HAP-1 (cell line): Measurements from ENCODE around the gene UBE2A.

Experiments used
- DNase-seq, 2 experiments: peaks; one replicate each; pipeline ENCODE4 v3.0.0-alpha.2; 2016 to 2020; ENCODE audit warnings: low spot score in 2 of 2
- H3K27me3 ChIP-seq: fragments of 250-450 bp; sonication (Bioruptor Pico); 2 replicates; pipeline ENCODE4 v1.5.1; 2020; ENCODE audit warnings: low read depth, mild to moderate bottlenecking, moderate library complexity
- H3K36me3 ChIP-seq: fragments of 250-450 bp; sonication (Bioruptor Pico); replicated peaks from 2 replicates; pipeline ENCODE4 v1.5.1; 2020; ENCODE audit warnings: mild to moderate bottlenecking
- H3K4me1 ChIP-seq: fragments of 250-450 bp; sonication (Bioruptor Pico); 2 replicates; pipeline ENCODE4 v1.5.1; 2020; ENCODE audit warnings: mild to moderate bottlenecking
- H3K4me3 ChIP-seq: fragments of 250-450 bp; sonication (Bioruptor Pico); 2 replicates; pipeline ENCODE4 v1.5.1; 2020; ENCODE audit warnings: mild to moderate bottlenecking, moderate library complexity
- H3K9me3 ChIP-seq: fragments of 250-450 bp; sonication (Bioruptor Pico); 2 replicates; pipeline ENCODE4 v1.5.1; 2020; ENCODE audit warnings: mild to moderate bottlenecking, moderate library complexity
- in situ Hi-C: fragments of 300-500 bp; cut with MboI; formaldehyde crosslinking; loops from 3 replicates; pipeline ENCODE4 v1.14.3; 2020; ENCODE audit warnings: low sequenced_read_pairs, inconsistent platforms, mixed read lengths

The UBE2A gene

GRCh38 chrX:119583431-119584059 is 9.2 kb downstream of the UBE2A start:
- H3K4me3 ChIP-seq, result no peak overlapping the region
- no peaks in the 10 kb centered on the region for H3K4me1 ChIP-seq
- no peak for DNase-seq
- no peaks in the 10 kb centered on the region for H3K27me3 ChIP-seq
- H3K9me3 ChIP-seq, result no peaks in the 10 kb centered on the region
- H3K36me3 ChIP-seq, result peaks cover 28% of the 10 kb centered on the region
- in situ Hi-C loops, result no loop called here

- Histone ChIP-seq H3K9me3 (no peaks in the 10 kb centered on the region), H3K4me3 (no peak overlapping the region), H3K27me3 (no peaks in the 10 kb centered on the region), H3K4me1 (no peaks in the 10 kb centered on the region), H3K36me3 (peaks cover 62% of the 10 kb centered on the region)
- DNase-seq, result no peak
- in situ Hi-C loops, result no loop called here
Measured at GRCh38 chrX:119589810-119590209, 15.4 kb downstream of the UBE2A start.

- peak in 1 of 2 experiments; percentile 27 for DNase-seq
- Histone ChIP-seq H3K9me3 (no peaks in the 10 kb centered on the region), H3K27me3 (no peaks in the 10 kb centered on the region), H3K4me3 (no peak overlapping the region), H3K4me1 (peaks cover 23% of the 10 kb centered on the region), H3K36me3 (peaks cover 24% of the 10 kb centered on the region)
- in situ Hi-C loops, result no loop called here
Measured at GRCh38 chrX:119602701-119603255, 28.4 kb downstream of the UBE2A start.

GRCh38 chrX:119604766-119605463 is 30.6 kb downstream of the UBE2A start:
- Histone ChIP-seq H3K36me3 (peaks cover 18% of the 10 kb centered on the region), H3K9me3 (no peaks in the 10 kb centered on the region)
- in situ Hi-C loops, result no loop called here

GRCh38 chrX:119605464-119606279 is 31.3 kb downstream of the UBE2A start:
- Histone ChIP-seq H3K9me3 (no peaks in the 10 kb centered on the region), H3K36me3 (peaks cover 18% of the 10 kb centered on the region), H3K27me3 (no peaks in the 10 kb centered on the region), H3K4me3 (peak overlapping the region; percentile 92), H3K4me1 (peaks cover 23% of the 10 kb centered on the region)
- peak; percentile 20 to 60 for DNase-seq
- in situ Hi-C loops, result no loop called here

More at GRCh38 chrX:119604766-119605463, 30.6 kb downstream of the UBE2A start:
- H3K27me3 ChIP-seq, result no peaks in the 10 kb centered on the region
- peaks cover 23% of the 10 kb centered on the region for H3K4me1 ChIP-seq
- H3K4me3 ChIP-seq, result peak overlapping the region; percentile 92
- DNase-seq, result peak; percentile 29 to 34

GRCh38 chrX:119606280-119607017 is 32.1 kb downstream of the UBE2A start, which contains the start of gene NKRF:
Gene NKRF (minus strand): TSS chrX:119606424.
- peaks cover 23% of the 10 kb centered on the region for H3K4me1 ChIP-seq
- no peaks in the 10 kb centered on the region for H3K9me3 ChIP-seq
- H3K27me3 ChIP-seq, result no peaks in the 10 kb centered on the region
- peak within 1 kb of the TSS; percentile 92 for H3K4me3 ChIP-seq
- peaks cover 18% of the 10 kb centered on the region for H3K36me3 ChIP-seq
- DNase-seq, result peak; percentile 92 to 98
- in situ Hi-C loops, result no loop called here

- Histone ChIP-seq H3K9me3 (no peaks in the 10 kb centered on the region), H3K36me3 (peaks cover 18% of the 10 kb centered on the region), H3K4me3 (no peak overlapping the region), H3K27me3 (no peaks in the 10 kb centered on the region), H3K4me1 (peaks cover 23% of the 10 kb centered on the region)
- DNase-seq, result no peak
- in situ Hi-C loops, result no loop called here
Measured at GRCh38 chrX:119607018-119607389, 32.6 kb downstream of the UBE2A start.

GRCh38 chrX:119614776-119615175 is 40.4 kb downstream of the UBE2A start:
- Histone ChIP-seq H3K27me3 (no peaks in the 10 kb centered on the region), H3K36me3 (peaks cover 5% of the 10 kb centered on the region; the same call in 1 of the 2 replicates), H3K9me3 (no peaks in the 10 kb centered on the region), H3K4me3 (no peak overlapping the region), H3K4me1 (peaks cover 22% of the 10 kb centered on the region)
- DNase-seq, result no peak
- in situ Hi-C loops, result no loop called here

- no peak overlapping the region for H3K4me3 ChIP-seq
Measured at GRCh38 chrX:119617517-119618164, 43.3 kb downstream of the UBE2A start.

GRCh38 chrX:119618439-119618838 is 44.1 kb downstream of the UBE2A start:
- Histone ChIP-seq H3K27me3 (no peaks in the 10 kb centered on the region), H3K9me3 (no peaks in the 10 kb centered on the region), H3K36me3 (peaks cover 7% of the 10 kb centered on the region), H3K4me3 (no peak overlapping the region), H3K4me1 (peaks cover 22% of the 10 kb centered on the region)
- in situ Hi-C loops, result no loop called here
- no peak for DNase-seq

More at GRCh38 chrX:119617517-119618164, 43.3 kb downstream of the UBE2A start:
- Histone ChIP-seq H3K36me3 (peaks cover 6% of the 10 kb centered on the region; the same call in 1 of the 2 replicates), H3K27me3 (no peaks in the 10 kb centered on the region), H3K9me3 (no peaks in the 10 kb centered on the region), H3K4me1 (peaks cover 22% of the 10 kb centered on the region)
- peak; percentile 86 to 90 for DNase-seq
- in situ Hi-C loops, result no loop called here

GRCh38 chrX:119622356-119623232 is 48.2 kb downstream of the UBE2A start:
- Histone ChIP-seq H3K4me3 (no peak overlapping the region), H3K27me3 (no peaks in the 10 kb centered on the region), H3K9me3 (no peaks in the 10 kb centered on the region), H3K36me3 (peaks cover 15% of the 10 kb centered on the region), H3K4me1 (peaks cover 9% of the 10 kb centered on the region)
- DNase-seq, result no peak
- in situ Hi-C loops, result no loop called here

- Histone ChIP-seq H3K4me3 (no peak overlapping the region), H3K36me3 (peaks cover 23% of the 10 kb centered on the region), H3K9me3 (no peaks in the 10 kb centered on the region), H3K4me1 (no peaks in the 10 kb centered on the region; the same call in 1 of the 2 replicates), H3K27me3 (no peaks in the 10 kb centered on the region)
- DNase-seq, result no peak
- in situ Hi-C loops, result no loop called here
Measured at GRCh38 chrX:119624417-119624816, 50.1 kb downstream of the UBE2A start.
